Liver (tissue), 2 donors: Measurements from ENCODE around the gene GCNT1.

ENCODE experiments used
- YY1 ChIP-seq: IDR thresholded peaks from 2 replicates; pipeline ENCODE4 v1.6.1; 2016; ENCODE audit warnings: antibody characterized with exemption, mild to moderate bottlenecking
- TF ChIP-seq, protein P1 (sequence below): fragments of 150-350 bp; IDR thresholded peaks from 2 replicates; pipeline ENCODE4 v1.5.1; 2017; ENCODE audit warnings: improper control_type of control experiment, low read depth, low read length; ENCODE audit not compliant: missing input control
- donor health status: healthy.

DNA sequence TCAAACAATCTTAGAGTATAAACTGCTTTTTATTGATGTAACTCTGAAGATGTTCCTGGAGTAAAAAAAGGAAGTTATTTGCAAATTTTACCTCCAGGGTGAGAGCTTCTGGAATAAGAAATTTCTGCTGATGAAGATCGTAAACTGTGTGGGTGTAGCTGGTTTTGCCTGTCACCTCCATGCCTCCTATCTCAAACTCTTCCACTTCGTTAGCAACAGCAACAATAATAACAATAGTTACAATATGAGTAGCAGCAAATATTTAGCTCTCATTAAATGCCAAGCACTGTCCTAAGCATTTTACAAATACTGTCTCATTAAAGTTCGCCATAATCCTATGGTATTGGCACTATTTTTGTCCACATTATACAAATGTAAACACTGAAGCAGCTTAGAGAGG lies 57.9 kb downstream of the GCNT1 start:
- TF ChIP-seq, protein P1, sequence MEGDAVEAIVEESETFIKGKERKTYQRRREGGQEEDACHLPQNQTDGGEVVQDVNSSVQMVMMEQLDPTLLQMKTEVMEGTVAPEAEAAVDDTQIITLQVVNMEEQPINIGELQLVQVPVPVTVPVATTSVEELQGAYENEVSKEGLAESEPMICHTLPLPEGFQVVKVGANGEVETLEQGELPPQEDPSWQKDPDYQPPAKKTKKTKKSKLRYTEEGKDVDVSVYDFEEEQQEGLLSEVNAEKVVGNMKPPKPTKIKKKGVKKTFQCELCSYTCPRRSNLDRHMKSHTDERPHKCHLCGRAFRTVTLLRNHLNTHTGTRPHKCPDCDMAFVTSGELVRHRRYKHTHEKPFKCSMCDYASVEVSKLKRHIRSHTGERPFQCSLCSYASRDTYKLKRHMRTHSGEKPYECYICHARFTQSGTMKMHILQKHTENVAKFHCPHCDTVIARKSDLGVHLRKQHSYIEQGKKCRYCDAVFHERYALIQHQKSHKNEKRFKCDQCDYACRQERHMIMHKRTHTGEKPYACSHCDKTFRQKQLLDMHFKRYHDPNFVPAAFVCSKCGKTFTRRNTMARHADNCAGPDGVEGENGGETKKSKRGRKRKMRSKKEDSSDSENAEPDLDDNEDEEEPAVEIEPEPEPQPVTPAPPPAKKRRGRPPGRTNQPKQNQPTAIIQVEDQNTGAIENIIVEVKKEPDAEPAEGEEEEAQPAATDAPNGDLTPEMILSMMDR, result no peak
- no peak for TF ChIP-seq YY1
